NB4 (cell line): ENCODE data around the gene GPR3.

Experiments
- CTCF ChIP-seq: IDR thresholded peaks from one replicate; pipeline ENCODE4 v1.5.1; 2012; ENCODE audit warnings: low read depth, low read length
- POLR2A ChIP-seq: IDR thresholded peaks from 2 replicates; pipeline ENCODE4 v1.6.1; 2011; ENCODE audit warnings: mild to moderate bottlenecking; ENCODE audit not compliant: insufficient read length; ENCODE audit errors: extremely low read depth

GRCh38 chr1:27416387-27417111, 24.1 kb downstream of the GPR3 start:
- TF ChIP-seq POLR2A (no peak), CTCF (peak; percentile 77)
